HTR-8/SVneo (cell line): Measurements from ENCODE around the gene NTHL1.

Source experiments
- DNase-seq: peaks from one replicate; pipeline ENCODE4 v3.0.0; 2011; ENCODE audit warnings: low spot score, mixed read lengths; ENCODE audit not compliant: insufficient read length
- FAIRE-seq: peaks from 2 replicates; lab custom pipeline; 2011; peaks lifted over from hg19 to GRCh38; lab: Jason Lieb, UNC

Gene NTHL1

DNA sequence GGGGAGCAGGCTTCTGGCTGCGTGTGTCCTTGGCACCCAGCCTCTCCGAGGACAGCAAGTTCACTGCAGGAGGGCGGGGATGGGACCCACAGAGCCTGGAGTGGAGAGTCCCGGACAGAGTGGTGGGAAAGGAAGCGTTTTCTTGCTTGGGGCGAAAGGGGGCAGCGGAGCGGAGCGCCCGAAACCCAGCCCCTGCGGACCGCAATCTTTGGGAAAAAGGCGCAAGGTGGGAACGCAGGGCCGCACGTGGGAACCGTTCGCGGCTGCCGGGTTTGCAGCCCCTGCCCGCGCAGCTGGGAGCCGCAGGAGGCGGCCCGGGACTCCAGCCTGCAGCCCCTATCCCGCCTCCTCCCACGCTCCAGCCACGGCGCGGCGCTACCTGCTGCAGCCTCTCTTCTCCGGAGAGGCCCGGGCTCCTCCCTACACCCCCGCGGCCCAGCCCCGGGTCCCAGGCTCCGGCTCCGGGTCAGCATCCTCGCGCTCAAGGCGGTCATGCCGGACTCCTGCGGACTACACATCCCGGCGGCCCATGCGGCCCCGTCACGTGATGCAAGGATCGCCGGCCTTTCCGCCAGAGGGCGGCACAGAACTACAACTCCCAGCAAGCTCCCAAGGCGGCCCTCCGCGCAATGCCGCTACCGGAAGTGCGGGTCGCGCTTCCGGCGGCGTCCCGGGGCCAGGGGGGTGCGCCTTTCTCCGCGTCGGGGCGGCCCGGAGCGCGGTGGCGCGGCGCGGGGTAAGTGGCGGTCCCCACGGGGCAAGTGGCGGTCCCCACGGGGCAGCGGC, at the start of gene NTHL1, which contains the start of gene TSC2:
NTHL1 (minus strand) TSS at position 505 of the 786 bp plus-strand sequence; CDS start at position 494, 11 bp downstream.
TSC2 (plus strand) TSS at position 656 of the 786 bp plus-strand sequence. CDS start 631 bp downstream, outside the sequence.
- FAIRE-seq = peak; percentile 95
- DNase-seq = peak; percentile 98

DNA sequence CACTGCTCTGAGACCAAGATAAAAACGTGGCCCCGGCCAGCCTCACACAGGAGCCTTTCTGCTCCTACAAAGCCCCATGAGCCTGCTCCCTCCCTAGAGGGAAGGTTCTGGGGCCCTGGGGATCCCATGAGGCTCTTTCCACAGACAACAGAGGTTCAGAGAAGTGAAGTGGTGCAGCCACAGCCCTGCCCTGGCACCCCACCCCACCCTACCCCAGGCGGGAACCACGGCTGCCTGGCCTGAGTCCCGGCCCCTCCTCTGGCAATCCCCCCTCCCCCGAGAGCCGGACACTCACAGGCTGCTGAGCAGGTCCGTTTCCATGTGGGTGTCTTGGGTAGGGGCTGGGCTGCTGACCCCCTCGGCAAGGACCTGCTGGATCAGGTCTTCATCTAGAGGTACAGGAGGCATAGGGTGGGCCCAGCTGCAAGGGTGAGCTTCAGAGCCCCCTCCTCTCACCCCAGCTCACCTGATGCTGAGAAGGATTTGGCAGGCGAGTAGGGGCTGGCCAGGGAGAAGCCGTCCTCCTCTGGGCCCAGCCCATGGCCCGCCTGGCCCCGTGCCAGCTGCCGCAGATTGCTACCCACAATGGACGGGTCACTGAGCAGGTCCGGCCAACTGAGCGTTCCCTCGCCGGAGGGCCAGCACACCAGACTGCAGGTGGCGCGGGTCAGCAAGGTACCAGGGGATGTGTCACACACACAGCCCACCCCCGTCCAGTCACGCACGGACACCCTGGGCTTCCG, 49.4 kb upstream of the NTHL1 start:
- FAIRE-seq (no peak), DNase-seq (no peak)

DNA sequence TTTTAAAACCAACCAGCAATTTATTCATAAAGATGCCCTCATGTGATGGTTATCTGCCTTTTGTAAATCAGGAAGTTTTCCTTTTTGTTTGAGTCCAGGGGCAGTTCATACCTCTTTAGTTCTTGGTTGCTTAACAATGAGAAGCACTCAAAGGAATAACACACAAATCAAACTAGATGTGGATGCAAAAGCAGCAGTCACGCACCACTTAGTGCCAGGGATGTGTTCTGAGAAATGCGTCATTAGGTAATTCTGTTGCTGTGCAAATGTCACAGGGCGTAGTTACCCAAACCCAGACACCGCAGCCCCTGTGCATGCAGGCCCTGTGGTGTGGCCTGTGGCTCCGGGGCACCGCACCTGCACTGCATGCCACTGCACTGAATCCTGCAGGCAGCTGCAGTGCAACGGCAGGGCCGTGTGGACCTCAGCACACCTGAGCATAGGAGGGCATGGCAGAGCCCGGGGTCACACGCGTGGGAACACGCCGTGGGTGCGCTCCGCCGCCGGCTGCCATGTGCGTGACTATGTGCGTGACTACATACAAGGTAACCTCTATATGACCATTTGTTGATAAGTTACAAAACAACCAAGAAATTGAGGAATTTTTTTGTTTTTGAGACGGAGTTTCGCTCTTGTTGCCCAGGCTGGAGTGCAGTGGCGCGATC, 48.4 kb upstream of the NTHL1 start:
- DNase-seq (no peak), FAIRE-seq (peak; percentile 9)

DNA sequence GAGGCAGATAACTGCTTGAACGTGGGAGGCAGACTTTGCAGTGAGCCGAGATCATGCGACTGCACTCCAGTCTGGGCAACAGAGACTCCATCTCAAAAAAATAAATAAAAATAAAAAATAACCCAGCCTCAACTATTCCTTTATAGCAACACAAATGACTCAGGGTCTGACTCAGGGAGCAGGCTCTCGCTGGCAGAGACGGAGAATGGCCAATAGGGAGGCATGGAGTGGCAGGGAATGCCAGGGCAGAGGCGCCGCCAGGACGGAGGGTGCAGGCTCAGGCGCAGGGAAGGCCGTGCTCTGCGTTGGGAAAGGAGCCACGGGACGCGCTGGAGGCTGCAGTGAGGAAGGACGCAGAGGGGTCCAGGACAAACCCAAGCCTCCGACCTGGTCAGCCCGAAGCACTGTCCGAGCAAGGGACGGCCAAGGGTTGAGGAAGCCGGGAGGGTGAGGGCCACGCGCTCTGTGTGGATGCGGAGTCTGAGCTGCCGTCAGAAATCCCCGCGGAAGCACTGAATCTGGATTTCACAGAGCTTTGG, 47.8 kb upstream of the NTHL1 start:
- FAIRE-seq (no peak), DNase-seq (no peak)

DNA sequence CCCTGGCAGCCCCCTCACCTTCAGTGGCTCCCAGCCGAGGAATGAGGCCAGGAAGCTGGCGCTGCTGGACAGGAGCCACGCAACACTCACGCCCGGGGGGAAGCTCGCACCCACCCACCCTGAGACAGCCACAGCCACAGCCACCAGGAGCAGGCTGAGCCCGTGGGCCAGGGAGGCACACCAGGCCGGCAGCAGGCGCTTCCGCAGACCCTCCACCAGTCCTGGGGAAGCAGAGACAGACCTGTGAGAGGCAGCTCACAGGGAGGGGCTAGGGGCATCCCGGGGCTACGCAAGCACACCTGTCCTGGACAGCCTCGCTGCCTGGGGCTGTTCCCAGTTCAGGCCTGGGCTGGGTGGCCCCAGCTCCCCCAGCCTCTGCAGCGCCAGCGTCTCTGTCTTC, 46.2 kb upstream of the NTHL1 start:
- DNase-seq = no peak
- FAIRE-seq = no peak

DNA sequence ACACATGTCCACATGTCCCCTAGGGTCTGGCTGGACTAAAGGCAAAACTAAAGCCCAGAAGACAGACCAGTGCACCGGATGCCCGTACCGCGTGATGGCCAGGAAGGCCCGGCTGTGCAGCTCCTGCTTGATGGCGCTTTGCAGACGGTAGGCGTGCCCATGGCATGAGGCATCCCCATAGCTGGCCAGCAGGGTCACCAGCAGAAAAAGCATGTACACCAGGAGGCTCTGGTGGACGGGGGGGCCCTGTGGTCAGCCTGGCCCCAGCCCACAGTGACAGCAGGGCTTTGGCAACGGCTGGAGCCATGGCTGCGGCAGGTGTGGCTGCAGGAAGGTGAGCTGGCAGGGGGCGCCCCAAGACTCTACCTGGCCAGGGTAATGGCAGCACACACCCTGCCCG, 45.2 kb upstream of the NTHL1 start:
- FAIRE-seq = no peak

DNA sequence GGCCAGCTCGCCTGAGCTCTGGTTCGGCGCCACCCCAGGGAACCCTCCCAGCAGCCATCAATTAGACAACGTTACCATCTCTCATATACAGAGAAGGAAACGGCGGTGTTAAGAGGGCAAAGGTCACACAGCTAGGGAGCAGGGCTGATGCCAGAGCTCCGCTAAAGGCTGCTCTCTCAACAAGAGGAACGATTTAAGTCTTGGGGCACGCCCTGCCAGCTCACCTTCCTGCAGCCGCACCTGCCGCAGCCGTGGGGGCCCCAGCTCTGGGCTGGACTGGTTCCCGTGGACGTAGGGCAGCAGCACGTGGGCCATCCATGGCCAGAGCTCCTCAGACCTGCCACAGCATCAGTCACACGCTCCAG, 44.6 kb upstream of the NTHL1 start:
- FAIRE-seq (no peak), DNase-seq (no peak)

More for the DNA sequence above, 45.2 kb upstream of the NTHL1 start:
- no peak for DNase-seq

DNA sequence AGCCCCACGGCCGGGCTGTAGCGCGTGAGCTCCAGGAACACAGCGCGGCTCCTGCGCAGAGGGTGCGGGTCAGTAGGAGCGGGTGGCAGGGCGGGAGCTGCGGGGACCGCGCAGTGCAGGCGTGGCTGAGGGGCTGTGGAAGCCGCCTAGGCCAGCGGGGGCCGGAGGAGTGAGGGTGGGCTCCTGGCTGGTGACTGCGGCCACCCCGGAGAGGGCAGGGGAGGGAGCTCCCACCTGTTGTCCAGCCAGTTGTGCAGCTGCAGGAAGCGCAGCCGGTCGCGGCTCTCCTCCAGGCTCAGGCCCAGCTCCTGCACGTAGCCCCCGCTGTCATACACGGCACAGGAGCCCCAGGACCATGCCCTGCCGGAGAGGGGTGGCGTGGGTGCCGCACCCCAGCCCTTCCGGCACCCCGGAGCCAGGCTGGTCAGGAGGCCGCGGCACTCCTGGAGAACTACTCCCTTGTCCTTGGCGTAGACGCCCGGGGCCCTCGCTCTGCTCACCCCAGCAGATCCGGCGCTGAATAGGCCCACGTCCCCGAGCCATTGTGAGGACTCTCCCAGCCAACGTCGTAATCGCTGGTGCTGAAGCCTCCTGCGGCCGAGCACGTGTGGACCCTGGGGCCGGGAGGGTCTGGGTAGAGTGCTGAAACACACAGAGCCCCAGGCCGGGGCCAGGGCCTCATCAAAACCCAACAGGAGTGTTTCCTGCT, 44.1 kb upstream of the NTHL1 start:
- DNase-seq = no peak
- FAIRE-seq = no peak

DNA sequence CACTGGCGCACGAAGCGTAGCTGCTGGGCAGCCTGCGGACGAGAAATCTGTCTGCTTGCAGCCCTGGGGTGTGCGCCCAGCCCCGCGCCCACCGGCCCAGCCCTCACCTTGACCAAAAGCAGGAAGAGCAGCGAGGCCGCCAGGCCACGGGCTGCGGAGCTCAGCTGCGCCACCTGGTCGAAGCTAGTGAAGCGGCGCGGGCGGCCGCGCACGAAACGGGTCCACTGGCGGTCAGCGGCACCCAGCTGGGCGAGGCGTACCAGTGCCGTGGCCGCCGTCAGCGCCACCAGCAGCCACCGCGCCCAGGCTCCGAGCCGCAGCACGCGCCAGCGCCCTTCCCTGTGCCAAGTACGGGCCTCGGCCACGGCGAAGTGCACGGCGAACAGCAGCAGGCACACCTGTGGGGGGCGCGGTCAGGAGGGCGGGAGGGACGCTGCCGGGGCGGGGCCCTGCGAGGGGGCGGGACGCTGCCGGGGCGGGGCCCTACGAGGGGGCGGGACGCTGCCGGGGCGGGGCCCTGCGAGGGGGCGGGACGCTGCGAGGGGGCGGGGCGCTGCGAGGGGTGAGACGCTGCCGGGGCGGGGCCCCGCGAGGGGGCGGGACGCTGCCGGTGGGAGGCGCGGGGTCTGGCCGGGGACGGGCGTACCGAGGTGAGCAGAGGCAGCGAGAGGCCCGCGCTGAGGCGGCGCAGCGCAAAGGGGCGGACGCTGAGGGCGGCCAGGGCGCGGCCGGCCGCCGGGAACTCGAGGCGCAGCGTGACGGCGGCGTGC, 43.3 kb upstream of the NTHL1 start:
- no peak for DNase-seq
- no peak for FAIRE-seq

DNA sequence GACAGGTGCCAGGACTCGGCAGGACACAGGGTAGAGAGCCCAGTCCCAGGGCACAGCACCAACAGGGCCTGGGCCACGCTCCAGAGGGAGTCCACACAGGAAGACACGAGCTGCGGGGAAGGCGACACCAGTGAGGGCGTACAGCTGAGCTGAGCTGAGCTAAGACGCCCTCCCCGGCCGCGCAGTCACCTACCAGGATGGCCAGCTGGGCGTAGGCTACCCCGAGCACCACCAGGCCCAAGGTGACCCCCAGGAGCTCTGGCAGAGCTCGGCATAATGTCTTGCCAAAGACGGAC, 42.8 kb upstream of the NTHL1 start:
- DNase-seq (no peak), FAIRE-seq (no peak)

DNA sequence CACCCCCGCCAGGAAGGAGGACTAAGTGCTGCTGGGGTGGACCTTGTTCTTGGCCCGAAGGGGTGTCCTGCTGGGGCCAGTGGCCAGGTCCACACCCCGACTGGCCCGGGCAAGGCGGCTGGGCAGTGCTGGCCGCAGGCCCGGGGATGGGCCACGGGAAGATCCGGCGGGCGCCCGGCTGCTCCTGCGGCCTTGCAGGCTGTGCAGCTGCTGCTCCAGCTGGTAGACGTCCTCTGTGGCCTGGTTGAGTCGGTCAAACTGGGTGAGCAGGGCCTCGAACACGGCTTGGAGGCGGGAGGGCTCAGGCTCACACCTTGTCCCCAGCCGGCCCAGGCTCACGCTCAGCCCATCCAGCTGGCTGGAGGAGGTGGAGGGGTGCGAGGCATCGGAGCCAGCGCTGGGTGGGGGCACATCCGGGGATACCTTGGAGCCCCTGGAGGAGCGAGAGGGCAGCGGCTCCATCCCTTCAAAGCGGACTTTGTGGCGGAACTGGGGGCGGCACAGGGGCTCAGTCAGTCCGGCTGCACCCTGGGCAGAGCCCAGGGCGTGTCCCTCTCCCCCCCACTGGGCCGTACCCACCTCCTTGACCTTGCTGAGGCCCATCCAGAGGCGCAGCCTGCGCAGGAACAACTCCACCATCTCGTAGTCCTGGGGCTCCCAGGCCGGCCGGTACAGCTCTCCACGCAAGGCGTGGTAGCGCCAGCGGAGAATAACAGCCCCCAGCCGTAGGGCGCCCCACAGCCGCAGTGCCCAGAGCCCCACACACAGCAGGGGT, 42.3 kb upstream of the NTHL1 start:
- no peak for DNase-seq
- FAIRE-seq = no peak

DNA sequence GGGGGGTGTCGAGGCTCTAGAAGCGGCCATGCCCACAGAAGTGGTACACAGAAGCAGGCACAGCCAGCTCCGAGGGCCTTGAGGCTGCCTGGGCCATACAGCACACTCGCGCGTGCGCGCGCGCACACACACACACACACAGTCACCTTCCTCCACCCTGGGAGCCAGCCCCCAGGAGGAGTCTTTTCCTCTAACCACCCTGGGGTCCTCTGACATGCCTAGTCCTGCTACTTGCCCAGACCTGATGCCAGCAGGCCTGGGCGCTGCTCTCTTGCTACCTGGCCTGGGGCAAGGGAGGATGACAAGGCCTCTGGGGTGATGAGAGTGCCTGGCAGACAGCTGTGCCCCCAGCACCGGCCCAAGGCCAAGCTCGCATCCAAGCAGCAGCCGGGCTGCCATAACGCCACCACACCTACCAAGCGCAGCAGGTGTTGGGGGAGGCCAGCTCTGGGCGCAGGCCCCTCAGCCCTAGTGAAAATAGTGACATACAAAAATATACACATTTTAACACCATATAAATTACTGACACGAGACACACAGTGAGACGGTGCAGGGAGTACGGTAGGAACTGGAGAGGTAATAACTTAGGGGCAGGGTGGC, 41.2 kb upstream of the NTHL1 start:
- DNase-seq = no peak
- no peak for FAIRE-seq

DNA sequence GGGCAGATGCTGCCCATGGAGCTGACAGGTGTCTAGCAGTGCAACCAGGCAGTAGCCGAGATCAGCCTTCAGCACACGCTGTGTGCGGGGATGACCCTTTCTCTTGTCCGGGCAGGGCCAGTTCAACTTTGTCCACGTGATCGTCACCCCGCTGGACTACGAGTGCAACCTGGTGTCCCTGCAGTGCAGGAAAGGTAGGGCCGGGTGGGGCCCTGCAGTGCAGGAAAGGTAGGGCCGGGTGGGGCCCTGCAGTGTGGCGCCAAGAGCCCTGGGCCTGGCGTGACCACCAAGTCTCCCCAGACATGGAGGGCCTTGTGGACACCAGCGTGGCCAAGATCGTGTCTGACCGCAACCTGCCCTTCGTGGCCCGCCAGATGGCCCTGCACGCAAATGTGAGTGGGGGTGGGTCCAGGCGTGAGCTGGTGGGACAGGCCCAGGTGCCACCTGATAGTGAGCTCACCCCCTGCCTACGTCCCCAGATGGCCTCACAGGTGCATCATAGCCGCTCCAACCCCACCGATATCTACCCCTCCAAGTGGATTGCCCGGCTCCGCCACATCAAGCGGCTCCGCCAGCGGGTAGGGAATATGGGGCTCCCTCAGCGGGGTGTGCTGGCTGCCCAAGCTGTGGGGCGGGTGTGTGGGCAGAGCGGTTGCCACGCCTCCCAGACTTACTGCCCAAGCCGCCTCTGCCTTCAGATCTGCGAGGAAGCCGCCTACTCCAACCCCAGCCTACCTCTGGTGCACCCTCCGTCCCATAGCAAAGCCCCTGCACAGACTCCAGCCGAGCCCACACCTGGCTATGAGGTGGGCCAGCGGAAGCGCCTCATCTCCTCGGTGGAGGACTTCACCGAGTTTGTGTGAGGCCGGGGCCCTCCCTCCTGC, 40.4 kb upstream of the NTHL1 start:
- no peak for FAIRE-seq
- DNase-seq = no peak

DNA sequence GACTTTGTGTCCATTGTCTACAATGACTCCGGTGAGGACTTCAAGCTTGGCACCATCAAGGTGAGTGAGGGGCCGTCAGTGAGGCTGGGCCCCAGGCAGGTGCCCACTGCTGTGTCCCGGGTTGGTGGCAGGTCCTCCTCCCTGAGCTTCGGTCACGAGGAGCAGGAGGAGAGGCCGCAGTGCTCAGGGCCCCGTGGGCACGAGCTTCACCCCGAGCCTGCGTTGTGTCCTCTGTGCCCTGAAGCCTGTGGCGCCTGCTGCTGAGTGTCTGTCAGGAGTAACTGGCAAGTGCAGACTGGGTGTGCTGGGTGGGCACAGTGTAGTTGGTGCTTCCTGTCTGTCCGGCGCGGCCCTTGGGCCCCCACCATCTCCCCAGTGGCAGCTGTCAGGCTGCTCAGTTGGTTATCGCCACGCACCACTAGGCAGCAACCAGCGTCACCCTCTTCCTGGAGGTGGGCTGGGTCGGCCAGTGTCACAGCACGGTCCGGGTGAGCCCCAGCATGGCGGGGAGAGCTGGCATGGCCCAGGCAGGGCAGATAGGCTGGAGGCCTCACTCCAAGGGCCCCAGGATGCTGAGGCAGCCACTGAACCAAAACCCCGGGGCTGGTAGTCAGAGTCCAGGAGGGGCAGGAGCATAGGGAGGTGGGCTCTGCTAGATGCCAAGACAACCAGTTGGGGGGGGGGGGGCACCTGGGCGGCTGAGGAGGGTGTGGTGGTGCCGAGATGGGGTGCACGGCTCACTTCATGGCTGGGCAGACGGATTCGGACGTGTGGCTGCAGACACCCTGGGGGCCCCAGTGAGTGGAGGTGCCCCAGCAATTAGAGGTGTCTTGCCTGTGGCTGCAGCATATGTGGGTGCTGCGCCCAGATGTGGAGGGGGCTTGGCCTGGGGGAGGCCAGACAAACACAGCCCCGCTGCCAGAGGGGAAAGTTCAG, 39.4 kb upstream of the NTHL1 start:
- no peak for FAIRE-seq
- no peak for DNase-seq

DNA sequence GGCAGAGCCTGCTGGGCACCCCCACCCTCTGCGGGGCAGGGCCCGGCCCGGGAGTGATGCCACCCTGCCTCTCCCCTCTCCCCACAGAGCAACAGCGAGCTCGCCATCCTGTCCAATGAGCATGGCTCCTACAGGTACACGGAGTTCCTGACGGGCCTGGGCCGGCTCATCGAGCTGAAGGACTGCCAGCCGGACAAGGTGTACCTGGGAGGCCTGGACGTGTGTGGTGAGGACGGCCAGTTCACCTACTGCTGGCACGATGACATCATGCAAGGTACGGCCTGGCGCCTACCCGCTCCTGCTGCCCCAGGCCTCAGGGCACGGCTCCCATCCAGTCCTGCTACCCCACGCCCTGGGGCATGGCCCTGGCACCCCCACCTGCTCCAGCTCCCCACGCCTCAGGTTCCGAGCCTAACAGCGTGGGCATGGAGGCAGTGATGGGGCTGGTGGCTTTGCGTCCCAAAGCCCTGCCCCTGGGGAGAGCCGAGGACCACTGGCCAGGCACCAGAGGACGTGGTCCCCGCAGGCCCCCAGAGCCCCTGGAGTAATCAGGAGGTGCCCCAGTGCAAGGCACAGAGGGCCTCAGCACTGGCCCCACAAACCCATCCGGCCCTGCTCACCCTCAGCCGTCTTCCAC, 38.6 kb upstream of the NTHL1 start:
- FAIRE-seq = no peak

DNA sequence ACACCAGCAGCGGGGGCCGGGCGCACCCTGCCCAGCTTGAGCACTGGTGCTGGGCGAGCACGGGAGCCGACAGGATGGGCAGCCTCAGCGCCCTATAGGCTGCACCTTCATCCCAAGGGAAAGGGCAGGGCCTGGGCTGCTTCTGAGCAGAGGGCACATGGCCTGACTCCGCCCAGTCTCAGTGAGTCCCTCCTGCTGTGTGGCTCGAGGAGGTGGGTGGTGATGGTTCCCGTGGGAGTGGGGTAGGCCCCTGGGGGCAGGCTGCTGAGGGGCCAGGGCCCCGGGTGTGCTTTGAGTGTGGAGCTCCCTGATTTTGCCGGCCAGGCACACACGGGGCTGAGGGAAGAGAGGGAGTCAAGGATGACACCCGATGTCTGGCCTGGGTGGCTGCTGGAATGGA, 38.0 kb upstream of the NTHL1 start:
- FAIRE-seq = no peak
- no peak for DNase-seq

More for the DNA sequence above, 38.6 kb upstream of the NTHL1 start:
- no peak for DNase-seq
